ENCODE data around the gene SMIM5. TPM values are rescaled to one million over a fixed set of nuclear protein-coding genes. Genes with fewer than 3 reads are reported as not detected.

SMIM5 gene
- 14.0 TPM for total RNA-seq
- long read RNA-seq, full-length matches to known transcripts, result 29 of 46 reads
- long read RNA-seq, partial matches to known transcripts, result 0 of 46 reads
- long read RNA-seq, other reads (novel, unspliced or antisense), result 17 of 46 reads

DNA sequence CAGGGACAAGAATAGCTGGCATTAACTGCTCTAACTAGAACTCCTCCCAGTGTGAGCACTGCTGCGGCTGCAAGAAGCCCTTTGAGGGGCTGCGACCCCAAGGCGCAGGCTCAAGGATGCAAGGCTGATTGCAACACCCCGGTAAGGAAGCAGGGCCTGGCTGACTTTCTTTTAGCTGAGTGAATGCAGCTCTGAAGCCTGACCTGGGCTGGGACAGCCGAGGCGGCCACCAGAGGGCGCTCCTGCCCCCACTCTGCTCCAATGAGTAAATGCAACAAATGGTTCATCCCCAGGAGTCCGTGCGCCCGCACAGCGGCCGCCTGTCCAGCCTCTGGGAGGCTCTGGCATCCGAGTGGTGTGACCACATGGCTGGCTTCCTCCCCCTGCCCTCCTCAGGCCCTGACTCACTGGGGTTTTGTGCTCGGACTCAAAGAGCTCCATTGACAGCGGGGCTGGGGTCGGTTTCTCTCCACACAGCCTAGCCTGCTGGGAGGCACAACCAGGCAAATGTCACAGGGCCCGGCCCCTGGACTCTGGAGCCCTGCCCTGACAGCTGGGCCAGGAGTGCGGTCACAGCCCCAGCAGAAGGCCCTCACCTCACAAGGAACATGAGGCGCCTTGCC, at the start of gene SMIM5:
Gene SMIM5, plus strand, starts transcription at position 572 of the 623 bp plus-strand sequence. CDS start 6,768 bp downstream, outside the sequence.
- TF ChIP-seq, protein P1, sequence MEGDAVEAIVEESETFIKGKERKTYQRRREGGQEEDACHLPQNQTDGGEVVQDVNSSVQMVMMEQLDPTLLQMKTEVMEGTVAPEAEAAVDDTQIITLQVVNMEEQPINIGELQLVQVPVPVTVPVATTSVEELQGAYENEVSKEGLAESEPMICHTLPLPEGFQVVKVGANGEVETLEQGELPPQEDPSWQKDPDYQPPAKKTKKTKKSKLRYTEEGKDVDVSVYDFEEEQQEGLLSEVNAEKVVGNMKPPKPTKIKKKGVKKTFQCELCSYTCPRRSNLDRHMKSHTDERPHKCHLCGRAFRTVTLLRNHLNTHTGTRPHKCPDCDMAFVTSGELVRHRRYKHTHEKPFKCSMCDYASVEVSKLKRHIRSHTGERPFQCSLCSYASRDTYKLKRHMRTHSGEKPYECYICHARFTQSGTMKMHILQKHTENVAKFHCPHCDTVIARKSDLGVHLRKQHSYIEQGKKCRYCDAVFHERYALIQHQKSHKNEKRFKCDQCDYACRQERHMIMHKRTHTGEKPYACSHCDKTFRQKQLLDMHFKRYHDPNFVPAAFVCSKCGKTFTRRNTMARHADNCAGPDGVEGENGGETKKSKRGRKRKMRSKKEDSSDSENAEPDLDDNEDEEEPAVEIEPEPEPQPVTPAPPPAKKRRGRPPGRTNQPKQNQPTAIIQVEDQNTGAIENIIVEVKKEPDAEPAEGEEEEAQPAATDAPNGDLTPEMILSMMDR (IDR thresholded peaks at IDR 0.05; ENCODE audit: borderline replicate concordance), result peak; percentile 99
- no peaks in the 10 kb centered on the region for H3K27me3 ChIP-seq (ENCODE audit: low read depth)
- peaks cover 55% of the 10 kb centered on the region for H3K4me1 ChIP-seq
- H3K27ac ChIP-seq (replicated peaks), result peak within 1 kb of the TSS; percentile 92
- DNase-seq, result peak; percentile 87
- peak within 1 kb of the TSS; percentile 64 for H3K4me3 ChIP-seq
- H3K9me3 ChIP-seq (replicated peaks), result no peaks in the 10 kb centered on the region
- peaks cover 3% of the 10 kb centered on the region for H3K36me3 ChIP-seq
- intact Hi-C loops (cut with micrococcal nuclease), result loop anchor here (5.0 kb wide), 1 partner anchor 119 kb away; no protein-coding TSS in a partner anchor

DNA sequence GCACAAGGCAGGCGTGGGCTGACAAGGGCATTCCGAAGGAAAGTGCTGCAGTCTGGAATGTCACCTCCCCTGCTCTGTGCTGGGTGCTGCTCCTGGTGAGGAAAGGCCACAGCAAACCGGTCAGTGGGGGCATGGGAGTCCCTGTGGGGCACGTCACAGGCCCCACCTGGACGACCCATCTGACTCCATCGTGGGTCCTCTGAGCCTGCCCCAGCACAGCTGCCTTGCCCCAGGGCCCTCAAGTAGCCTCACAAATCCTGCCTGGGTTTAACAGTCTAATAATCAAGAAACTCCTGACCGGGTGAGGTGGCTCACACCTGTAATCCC, 48.4 kb upstream of the SMIM5 start:
- Histone ChIP-seq H3K27ac (replicated peaks) (no peak overlapping the region), H3K4me3 (no peak overlapping the region), H3K4me1 (peaks cover 27% of the 10 kb centered on the region), H3K36me3 (no peaks in the 10 kb centered on the region), H3K27me3 (ENCODE audit: low read depth) (no peaks in the 10 kb centered on the region), H3K9me3 (replicated peaks) (no peaks in the 10 kb centered on the region)
- TF ChIP-seq, protein P1 (IDR thresholded peaks at IDR 0.05; ENCODE audit: borderline replicate concordance), result no peak
- intact Hi-C loops (cut with micrococcal nuclease), result loop anchor here (10.0 kb wide), 1 partner anchor 160 kb away; no protein-coding TSS in a partner anchor
- DNase-seq, result no peak

- Histone ChIP-seq H3K27ac (replicated peaks) (peak within 1 kb of the TSS; percentile 95), H3K4me1 (peaks cover 35% of the 10 kb centered on the region), H3K9me3 (replicated peaks) (no peaks in the 10 kb centered on the region), H3K36me3 (no peaks in the 10 kb centered on the region), H3K4me3 (peak within 1 kb of the TSS; percentile 77), H3K27me3 (ENCODE audit: low read depth) (no peaks in the 10 kb centered on the region)
- peak; percentile 72 for DNase-seq
- TF ChIP-seq, protein P1 (IDR thresholded peaks at IDR 0.05; ENCODE audit: borderline replicate concordance), result peak; percentile 54
- intact Hi-C loops (cut with micrococcal nuclease), result loop anchor here (10.0 kb wide), 1 partner anchor 163 kb away; no protein-coding TSS in a partner anchor
Observed at GRCh38 chr17:75587675-75588595, 45.3 kb upstream of the SMIM5 start, which contains the start of gene MYO15B. Gene MYO15B (plus strand): TSS chr17:75587800. CDS start chr17:75588058, 258 bp downstream.

DNA sequence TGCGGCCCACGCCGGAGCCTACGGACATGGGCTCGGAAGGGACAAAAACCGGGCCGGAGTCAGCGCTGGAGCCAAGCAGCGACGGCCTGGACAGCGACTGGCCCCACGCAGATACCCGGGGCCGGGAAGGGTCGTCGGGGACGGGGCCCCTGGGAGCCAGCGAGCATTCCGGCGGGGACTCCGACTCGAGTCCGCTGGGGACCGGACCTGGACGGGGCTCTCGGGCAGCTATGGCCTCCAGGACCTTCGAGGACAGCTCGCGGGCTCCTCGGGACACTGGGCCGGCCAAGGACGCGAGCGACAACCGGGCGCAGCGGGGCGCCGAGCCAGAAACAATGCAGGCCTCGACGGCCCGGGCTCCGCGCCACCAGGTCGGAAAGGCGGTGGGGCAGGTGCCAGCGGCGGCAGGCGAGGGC, 44.6 kb upstream of the SMIM5 start:
- no peak for DNase-seq
- intact Hi-C loops (cut with micrococcal nuclease), result loop anchor here (10.0 kb wide), 1 partner anchor 164 kb away; no protein-coding TSS in a partner anchor

More for the DNA sequence above, 44.6 kb upstream of the SMIM5 start:
- no peaks in the 10 kb centered on the region for H3K36me3 ChIP-seq
- peaks cover 35% of the 10 kb centered on the region for H3K4me1 ChIP-seq
- H3K4me3 ChIP-seq, result peak overlapping the region; percentile 77
- no peaks in the 10 kb centered on the region for H3K9me3 ChIP-seq (replicated peaks)
- TF ChIP-seq, protein P1 (IDR thresholded peaks at IDR 0.05; ENCODE audit: borderline replicate concordance), result no peak
- H3K27me3 ChIP-seq (ENCODE audit: low read depth), result no peaks in the 10 kb centered on the region
- peak overlapping the region; percentile 95 for H3K27ac ChIP-seq (replicated peaks)
